GM21528 (cell line): ENCODE measurements around the gene TAGLN3.
A peak's percentile ranks its signal among the peaks of the same experiment; 100 is the strongest.

ENCODE experiments used
- ATAC-seq: cut with Tn5 transposase; IDR thresholded peaks from one replicate; pipeline ENCODE4 v1.9.1; 2021; ENCODE audit warnings: mild to moderate bottlenecking, moderate library complexity; ENCODE audit not compliant: unreplicated experiment, low FRiP score

TAGLN3 gene

GRCh38 chr3:111998636-111999483 lies at the start of gene TAGLN3:
TSS of gene TAGLN3 (plus strand) at chr3:111998922. CDS start at chr3:111999423, 501 bp downstream.
- ATAC-seq: no peak

- no peak for ATAC-seq
Observed at GRCh38 chr3:111949712-111950111, 49.0 kb upstream of the TAGLN3 start.

GRCh38 chr3:111951032-111951431 lies 47.7 kb upstream of the TAGLN3 start:
- ATAC-seq: no peak

- no peak for ATAC-seq
Observed at GRCh38 chr3:111952086-111952485, 46.6 kb upstream of the TAGLN3 start.

GRCh38 chr3:111952866-111953450 lies 45.8 kb upstream of the TAGLN3 start:
- ATAC-seq: no peak

GRCh38 chr3:111954228-111954990 lies 44.3 kb upstream of the TAGLN3 start:
- ATAC-seq: no peak

GRCh38 chr3:111955876-111956275 lies 42.8 kb upstream of the TAGLN3 start:
- ATAC-seq: no peak

- ATAC-seq: no peak
Observed at GRCh38 chr3:111956449-111956848, 42.3 kb upstream of the TAGLN3 start.

GRCh38 chr3:111956995-111957734 lies 41.6 kb upstream of the TAGLN3 start:
- ATAC-seq: no peak

GRCh38 chr3:111961461-111962164 lies 37.1 kb upstream of the TAGLN3 start:
- no peak for ATAC-seq

- ATAC-seq: no peak
Observed at GRCh38 chr3:111963424-111963823, 35.3 kb upstream of the TAGLN3 start.

- ATAC-seq: no peak
Observed at GRCh38 chr3:111965484-111965883, 33.2 kb upstream of the TAGLN3 start.

GRCh38 chr3:111967068-111967467 lies 31.7 kb upstream of the TAGLN3 start:
- ATAC-seq: no peak

- ATAC-seq: peak; percentile 95
Observed at GRCh38 chr3:111967651-111968274, 31.0 kb upstream of the TAGLN3 start.

- no peak for ATAC-seq
Observed at GRCh38 chr3:111968319-111969054, 30.2 kb upstream of the TAGLN3 start.

- no peak for ATAC-seq
Observed at GRCh38 chr3:111970376-111970775, 28.3 kb upstream of the TAGLN3 start.

GRCh38 chr3:111971533-111972130 lies 27.1 kb upstream of the TAGLN3 start:
- ATAC-seq: no peak

- no peak for ATAC-seq
Observed at GRCh38 chr3:111972891-111973290, 25.8 kb upstream of the TAGLN3 start.
